Mesodermal cell (in vitro differentiated cells): ENCODE measurements around the gene LRRC37B.
A peak's percentile ranks its signal among the peaks of the same experiment; 100 is the strongest.
"Not testable (repeated sequence)": the region's sequence is repeated elsewhere in the genome, so short reads cannot be mapped to it uniquely, and the experiment has no call there.

ENCODE experiments used
- H3K27ac ChIP-seq: 2 replicates; pipeline ENCODE4 v1.7.0; 2013; ENCODE audit warnings: mild to moderate bottlenecking, low read depth, low read length, moderate library complexity; ENCODE audit not compliant: severe bottlenecking
- H3K36me3 ChIP-seq: 2 replicates; pipeline ENCODE4 v1.7.1; 2013; ENCODE audit warnings: mild to moderate bottlenecking, low read length, moderate library complexity; ENCODE audit not compliant: control insufficient read depth, insufficient read depth
- H3K4me1 ChIP-seq: one replicate; pipeline ENCODE4 v1.7.1; 2013; ENCODE audit warnings: mild to moderate bottlenecking, low read length; ENCODE audit not compliant: insufficient read depth, control insufficient read depth, poor library complexity, severe bottlenecking
- H3K4me3 ChIP-seq: 2 replicates; pipeline ENCODE4 v1.7.0; 2013; ENCODE audit warnings: low read length, control low read depth, mild to moderate bottlenecking; ENCODE audit not compliant: insufficient read depth, poor library complexity, severe bottlenecking; ENCODE audit errors: extremely low read depth
- H3K9me3 ChIP-seq: 2 replicates; pipeline ENCODE4 v1.7.1; 2013; ENCODE audit warnings: mild to moderate bottlenecking, low read length, moderate library complexity; ENCODE audit not compliant: control insufficient read depth
- WGBS, 2 experiments: methylation state at CpG; one replicate each; pipeline ENCODE4 v1.1.5; 2013; ENCODE audit warnings: missing lambda C conversion rate in 2 of 2; ENCODE audit not compliant: insufficient coverage in 2 of 2; 5-methylcytosine and 5-hydroxymethylcytosine counted together

LRRC37B gene

GRCh38 chr17:32066123-32066680 lies 59.0 kb downstream of the LRRC37B start:
- not testable (repeated sequence) for H3K4me1 ChIP-seq, H3K9me3 ChIP-seq, H3K4me3 ChIP-seq, H3K36me3 ChIP-seq, H3K27ac ChIP-seq
- 100% methylated on average over 1 to 2 of the region's 10 CpGs for WGBS, 2 experiments

DNA sequence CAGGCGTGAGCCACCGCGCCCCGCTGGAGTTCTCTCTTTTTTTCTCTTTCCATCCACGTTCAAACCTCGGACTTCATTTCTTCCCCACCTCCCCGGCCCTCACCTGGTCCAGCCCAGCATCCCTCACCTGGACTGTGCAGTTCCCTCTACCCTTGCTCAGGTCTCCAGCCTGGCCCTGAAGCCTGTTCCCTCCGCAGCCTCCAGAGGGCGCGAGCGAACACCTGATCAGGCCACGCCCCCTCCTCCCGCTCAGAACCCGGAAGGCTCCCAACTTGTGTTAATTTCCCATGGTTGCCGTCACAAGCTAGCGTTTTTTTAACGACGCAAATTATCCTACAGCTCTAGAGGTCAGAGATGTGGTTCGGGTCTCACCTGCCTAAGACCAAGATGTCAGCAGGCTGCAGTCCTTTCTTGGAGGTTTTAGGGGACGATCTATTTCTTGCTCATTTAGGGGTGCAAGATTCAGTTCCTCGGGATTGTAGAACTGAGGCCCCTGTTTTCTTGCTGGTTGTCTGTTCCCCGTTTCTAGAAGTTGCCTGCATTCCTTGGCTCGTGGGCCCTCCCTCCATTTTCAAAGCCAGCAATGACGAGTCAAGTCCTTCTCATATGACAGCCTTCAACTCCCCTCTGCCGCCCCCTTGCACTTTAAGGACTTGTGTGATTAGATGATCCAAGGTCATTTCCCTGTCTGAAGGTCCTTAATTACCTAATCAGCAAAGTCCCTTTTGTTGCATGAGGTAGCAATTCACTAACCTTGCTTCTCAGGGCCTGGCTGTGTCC lies 59.9 kb downstream of the LRRC37B start:
- not testable (repeated sequence) for H3K36me3 ChIP-seq, H3K4me1 ChIP-seq, H3K4me3 ChIP-seq, H3K27ac ChIP-seq, H3K9me3 ChIP-seq
- WGBS, 2 experiments: 83% methylated on average over 1 to 4 of the region's 25 CpGs

GRCh38 chr17:32069067-32069466 lies 61.9 kb downstream of the LRRC37B start:
- 67 to 84% methylated on average over 1 to 2 of the region's 2 CpGs for WGBS, 2 experiments
- not testable (repeated sequence) for H3K4me3 ChIP-seq, H3K27ac ChIP-seq, H3K4me1 ChIP-seq, H3K36me3 ChIP-seq, H3K9me3 ChIP-seq

DNA sequence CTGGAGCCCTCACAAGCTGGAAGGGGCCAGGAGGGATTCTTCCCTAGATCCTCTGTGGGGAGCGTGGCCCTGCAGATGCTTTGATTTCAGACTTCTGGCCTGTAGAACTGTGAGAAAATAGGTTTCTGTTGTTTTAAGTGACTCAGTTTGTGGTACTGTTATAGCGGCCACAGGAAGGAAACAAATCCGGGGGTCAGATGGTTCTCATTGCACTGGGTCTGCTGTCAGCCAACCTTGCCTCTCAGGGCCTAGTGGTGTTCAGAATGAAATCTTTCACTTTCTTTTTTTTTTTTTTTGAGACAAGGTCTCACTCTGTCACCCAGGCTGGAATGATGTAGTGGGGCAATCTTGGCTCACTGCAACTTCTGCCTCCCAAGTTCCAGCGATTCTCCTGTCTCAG lies 64.8 kb downstream of the LRRC37B start:
- not testable (repeated sequence) for H3K4me1 ChIP-seq, H3K27ac ChIP-seq, H3K4me3 ChIP-seq, H3K36me3 ChIP-seq, H3K9me3 ChIP-seq
- no CpG with 5 or more reads among the region's 4 CpGs for WGBS, 2 experiments

DNA sequence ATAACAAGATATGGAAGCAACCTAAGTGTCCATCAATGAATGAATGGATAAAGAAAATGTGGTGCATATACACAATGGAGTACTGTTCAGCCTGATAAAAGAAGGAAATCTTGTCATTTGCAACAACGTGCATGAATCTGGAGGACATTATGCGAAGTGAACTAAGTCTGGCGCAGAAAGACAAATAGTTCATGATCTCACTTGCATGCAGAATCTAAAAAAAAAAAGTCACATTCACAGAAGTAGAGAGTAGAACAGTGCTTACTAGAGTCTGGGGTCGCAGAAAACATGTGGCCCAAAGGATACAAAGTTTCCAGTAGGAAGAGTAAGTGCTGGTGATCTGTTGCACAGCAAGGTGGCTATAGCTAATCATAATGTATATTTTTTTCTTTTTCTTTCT lies 65.9 kb downstream of the LRRC37B start:
- not testable (repeated sequence) for H3K4me1 ChIP-seq, H3K27ac ChIP-seq, H3K9me3 ChIP-seq, H3K36me3 ChIP-seq, H3K4me3 ChIP-seq
- WGBS, 2 experiments: no CpG with 5 or more reads among the region's 4 CpGs

- not testable (repeated sequence) for H3K27ac ChIP-seq, H3K36me3 ChIP-seq, H3K4me3 ChIP-seq, H3K9me3 ChIP-seq, H3K4me1 ChIP-seq
- 6% methylated on average over 3 of the region's 10 CpGs; no CpG with 5 or more reads in 1 of the 2 experiments for WGBS, 2 experiments
Measured at GRCh38 chr17:32079753-32080152, 72.6 kb downstream of the LRRC37B start.

DNA sequence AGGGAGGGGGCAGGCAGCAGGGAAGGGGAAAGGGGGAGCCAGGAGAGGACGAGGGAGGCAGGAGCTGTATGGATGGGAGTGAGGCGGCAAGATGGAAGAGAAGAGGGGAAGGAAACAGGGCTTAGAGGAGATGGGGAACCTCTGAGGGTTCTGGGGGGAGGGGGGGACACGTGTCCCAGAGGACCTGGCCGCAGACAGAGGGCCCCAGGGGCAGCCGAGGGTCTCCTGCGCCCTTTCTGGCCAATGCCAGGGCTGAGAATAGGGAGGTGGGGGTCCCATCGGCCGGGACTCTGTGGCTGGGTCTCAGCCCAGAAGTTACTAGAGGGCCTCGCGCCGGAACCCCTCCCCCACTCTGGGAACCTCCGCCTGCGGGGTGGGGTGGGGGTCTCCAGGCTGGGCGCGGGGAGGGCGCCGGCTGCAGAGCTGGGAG lies 76.4 kb downstream of the LRRC37B start:
- H3K4me3 ChIP-seq: peak overlapping the region; percentile 31
- WGBS, 2 experiments: 0 to 27% methylated on average over 2 to 4 of the region's 17 CpGs
- peak overlapping the region; percentile 49 for H3K27ac ChIP-seq
- H3K9me3 ChIP-seq, H3K36me3 ChIP-seq, H3K4me1 ChIP-seq: not testable (repeated sequence)

- H3K9me3 ChIP-seq: not testable (repeated sequence)
- peak overlapping the region; percentile 49 for H3K27ac ChIP-seq
Measured at GRCh38 chr17:32084003-32084941, 77.1 kb downstream of the LRRC37B start.

GRCh38 chr17:32084942-32085829 lies 78.0 kb downstream of the LRRC37B start:
- H3K4me3 ChIP-seq, H3K36me3 ChIP-seq, H3K4me1 ChIP-seq, H3K27ac ChIP-seq, H3K9me3 ChIP-seq: not testable (repeated sequence)
- 12 to 36% methylated on average over 3 to 5 of the region's 30 CpGs for WGBS, 2 experiments

More at GRCh38 chr17:32084003-32084941, 77.1 kb downstream of the LRRC37B start:
- H3K4me3 ChIP-seq: peak overlapping the region; percentile 31
- H3K4me1 ChIP-seq, H3K36me3 ChIP-seq: not testable (repeated sequence)
- WGBS, 2 experiments: no CpG with 5 or more reads among the region's 39 CpGs

- not testable (repeated sequence) for H3K9me3 ChIP-seq, H3K4me1 ChIP-seq, H3K4me3 ChIP-seq, H3K27ac ChIP-seq, H3K36me3 ChIP-seq
- no CpG with 5 or more reads among the region's 4 CpGs for WGBS, 2 experiments
Measured at GRCh38 chr17:32086833-32087232, 79.7 kb downstream of the LRRC37B start.
